Measurements from ENCODE around the gene CCDC120.

- TF ChIP-seq POLR2AphosphoS5 (IDR thresholded peaks at IDR 0.05): no peak
- no peak for TF ChIP-seq CTCF (IDR thresholded peaks at IDR 0.05)
- TF ChIP-seq EP300 (IDR thresholded peaks at IDR 0.05): no peak
- no peak for TF ChIP-seq POLR2A (IDR thresholded peaks at IDR 0.05; ENCODE audit: low read depth)
Observed at GRCh38 chrX:49111791-49112190, 53.0 kb downstream of the CCDC120 start.
